Nephron progenitor cell (in vitro differentiated cells): ENCODE data around the gene TBC1D22A.
A peak's percentile ranks its signal among the peaks of the same experiment; 100 is the strongest.

Source experiments
- DNase-seq: peaks from one replicate; pipeline ENCODE4 v3.0.0; 2021
- H3K27ac Mint-ChIP-seq: 2 replicates; pipeline ENCODE4 v1.8.0; 2021; ENCODE audit warnings: mild to moderate bottlenecking, moderate library complexity, mixed read lengths
- H3K27me3 Mint-ChIP-seq: 2 replicates; pipeline ENCODE4 v1.8.0; 2021; ENCODE audit warnings: mild to moderate bottlenecking, low read depth, mixed read lengths; ENCODE audit not compliant: poor library complexity
- H3K36me3 Mint-ChIP-seq: 2 replicates; pipeline ENCODE4 v1.8.0; 2021; ENCODE audit warnings: low read depth, mixed read lengths
- H3K4me1 Mint-ChIP-seq: 2 replicates; pipeline ENCODE4 v1.8.0; 2021; ENCODE audit warnings: mixed read lengths
- H3K4me3 Mint-ChIP-seq: 2 replicates; pipeline ENCODE4 v1.8.0; 2021; ENCODE audit warnings: mild to moderate bottlenecking, moderate library complexity, mixed read lengths
- H3K9me3 Mint-ChIP-seq: 2 replicates; pipeline ENCODE4 v1.8.0; 2021; ENCODE audit warnings: mild to moderate bottlenecking, moderate library complexity, mixed read lengths
- TF ChIP-seq, protein P1 (sequence below): fragments of 200-600 bp; sonication (generic); IDR thresholded peaks from 2 replicates; pipeline ENCODE4 v1.5.0; 2021; ENCODE audit warnings: antibody characterized with exemption

TBC1D22A gene

DNA sequence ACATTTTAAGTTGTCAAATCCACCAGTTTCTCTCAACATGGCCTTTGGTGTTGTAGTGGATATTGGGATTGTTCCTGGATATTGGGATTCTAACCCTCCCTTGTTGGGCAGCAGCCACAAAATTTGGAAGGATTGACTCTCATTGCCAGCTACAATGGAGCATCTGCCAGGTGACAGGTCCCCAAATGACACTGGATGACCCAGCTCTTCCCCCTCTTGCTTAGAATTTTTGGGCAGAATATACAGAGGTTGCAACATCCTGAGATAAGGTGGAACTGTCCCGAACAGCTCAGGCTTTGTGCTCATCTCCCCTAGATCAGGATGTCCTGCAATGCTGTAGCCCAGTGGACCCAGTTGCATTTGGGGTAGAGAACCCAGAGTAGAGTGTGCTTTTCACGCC, 5.3 kb upstream of the TBC1D22A start:
- no peak overlapping the region for H3K27ac Mint-ChIP-seq
- H3K36me3 Mint-ChIP-seq: peaks cover 26% of the 10 kb centered on the region
- H3K4me3 Mint-ChIP-seq: no peak overlapping the region
- TF ChIP-seq, protein P1, sequence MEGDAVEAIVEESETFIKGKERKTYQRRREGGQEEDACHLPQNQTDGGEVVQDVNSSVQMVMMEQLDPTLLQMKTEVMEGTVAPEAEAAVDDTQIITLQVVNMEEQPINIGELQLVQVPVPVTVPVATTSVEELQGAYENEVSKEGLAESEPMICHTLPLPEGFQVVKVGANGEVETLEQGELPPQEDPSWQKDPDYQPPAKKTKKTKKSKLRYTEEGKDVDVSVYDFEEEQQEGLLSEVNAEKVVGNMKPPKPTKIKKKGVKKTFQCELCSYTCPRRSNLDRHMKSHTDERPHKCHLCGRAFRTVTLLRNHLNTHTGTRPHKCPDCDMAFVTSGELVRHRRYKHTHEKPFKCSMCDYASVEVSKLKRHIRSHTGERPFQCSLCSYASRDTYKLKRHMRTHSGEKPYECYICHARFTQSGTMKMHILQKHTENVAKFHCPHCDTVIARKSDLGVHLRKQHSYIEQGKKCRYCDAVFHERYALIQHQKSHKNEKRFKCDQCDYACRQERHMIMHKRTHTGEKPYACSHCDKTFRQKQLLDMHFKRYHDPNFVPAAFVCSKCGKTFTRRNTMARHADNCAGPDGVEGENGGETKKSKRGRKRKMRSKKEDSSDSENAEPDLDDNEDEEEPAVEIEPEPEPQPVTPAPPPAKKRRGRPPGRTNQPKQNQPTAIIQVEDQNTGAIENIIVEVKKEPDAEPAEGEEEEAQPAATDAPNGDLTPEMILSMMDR: no peak
- H3K27me3 Mint-ChIP-seq: peaks cover 3% of the 10 kb centered on the region
- DNase-seq: no peak
- peaks cover 20% of the 10 kb centered on the region for H3K9me3 Mint-ChIP-seq
- peaks cover 26% of the 10 kb centered on the region for H3K4me1 Mint-ChIP-seq

DNA sequence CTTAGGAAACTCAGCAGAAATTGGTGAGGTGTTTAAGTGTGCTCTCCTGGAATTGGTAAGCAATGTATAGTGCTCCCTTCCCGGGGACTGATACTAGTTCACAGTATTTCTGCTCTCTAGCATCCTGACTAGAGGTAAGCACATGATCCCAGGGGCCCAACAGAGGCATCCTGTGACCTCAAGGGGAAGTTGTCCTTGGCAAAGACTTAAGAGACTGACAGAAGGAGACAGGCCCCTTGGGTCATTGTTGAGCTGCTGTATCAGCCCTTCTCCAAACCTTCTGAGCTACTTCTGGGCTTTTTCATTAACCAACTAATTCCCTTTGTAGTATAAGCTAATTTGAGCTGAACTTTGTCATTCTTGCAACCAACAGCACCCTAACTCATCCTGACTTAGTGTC, 4.3 kb upstream of the TBC1D22A start:
- H3K4me3 Mint-ChIP-seq: no peak overlapping the region
- no peak overlapping the region for H3K27ac Mint-ChIP-seq
- TF ChIP-seq, protein P1: no peak
- H3K27me3 Mint-ChIP-seq: peaks cover 3% of the 10 kb centered on the region
- peaks cover 20% of the 10 kb centered on the region for H3K9me3 Mint-ChIP-seq
- DNase-seq: no peak
- peaks cover 26% of the 10 kb centered on the region for H3K36me3 Mint-ChIP-seq
- peaks cover 34% of the 10 kb centered on the region for H3K4me1 Mint-ChIP-seq

DNA sequence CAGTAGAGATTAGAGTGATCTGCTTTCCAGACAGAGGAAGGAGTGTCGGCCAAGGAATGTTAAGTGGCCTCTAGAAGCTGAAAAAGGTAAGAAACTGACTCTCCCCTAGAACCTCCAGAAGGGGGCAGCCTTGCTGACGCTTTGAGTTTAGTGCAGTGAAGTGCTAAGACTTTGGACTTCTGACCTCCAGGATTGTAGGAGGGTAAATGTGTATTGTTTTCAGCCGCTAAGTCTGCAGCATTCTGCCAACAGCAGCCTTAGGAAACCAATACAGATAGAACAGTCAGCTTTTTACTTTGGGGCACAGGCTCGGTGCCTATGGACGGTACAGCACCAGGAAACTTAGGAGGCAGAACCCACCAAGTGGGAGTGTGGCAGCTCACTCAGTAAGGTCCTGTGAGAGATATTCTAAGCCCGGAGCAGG, 3.6 kb upstream of the TBC1D22A start:
- peak; percentile 57 for DNase-seq
- Mint-ChIP-seq H3K27me3 (peaks cover 3% of the 10 kb centered on the region), H3K27ac (peak overlapping the region; percentile 79), H3K4me1 (peaks cover 42% of the 10 kb centered on the region), H3K9me3 (peaks cover 20% of the 10 kb centered on the region), H3K36me3 (peaks cover 26% of the 10 kb centered on the region), H3K4me3 (no peak overlapping the region)
- TF ChIP-seq, protein P1: peak; percentile 62

DNA sequence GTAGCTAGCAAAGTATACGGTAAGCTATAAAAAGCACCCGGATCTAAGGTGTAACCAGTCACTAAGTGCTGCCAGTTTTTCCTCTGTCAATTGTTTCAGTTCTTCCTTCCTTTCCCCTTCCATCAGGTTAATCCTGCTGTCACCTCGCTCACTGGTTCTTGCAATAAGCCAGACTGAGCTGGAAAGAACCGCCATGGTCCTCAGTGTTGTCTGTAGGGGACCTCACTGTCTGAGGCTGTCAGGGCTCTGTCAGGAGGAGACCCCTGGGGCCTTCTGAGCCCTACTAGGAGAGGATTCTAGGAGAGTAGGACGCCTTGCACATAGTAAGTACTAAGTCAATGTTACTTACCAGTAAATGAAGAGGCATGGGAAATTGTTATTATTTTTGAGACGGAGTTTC, 1.4 kb upstream of the TBC1D22A start:
- Mint-ChIP-seq H3K27me3 (peaks cover 3% of the 10 kb centered on the region), H3K9me3 (peaks cover 15% of the 10 kb centered on the region), H3K4me1 (peaks cover 50% of the 10 kb centered on the region), H3K27ac (peak overlapping the region; percentile 53), H3K36me3 (peaks cover 26% of the 10 kb centered on the region), H3K4me3 (peak overlapping the region; percentile 99)
- no peak for DNase-seq
- TF ChIP-seq, protein P1: no peak

DNA sequence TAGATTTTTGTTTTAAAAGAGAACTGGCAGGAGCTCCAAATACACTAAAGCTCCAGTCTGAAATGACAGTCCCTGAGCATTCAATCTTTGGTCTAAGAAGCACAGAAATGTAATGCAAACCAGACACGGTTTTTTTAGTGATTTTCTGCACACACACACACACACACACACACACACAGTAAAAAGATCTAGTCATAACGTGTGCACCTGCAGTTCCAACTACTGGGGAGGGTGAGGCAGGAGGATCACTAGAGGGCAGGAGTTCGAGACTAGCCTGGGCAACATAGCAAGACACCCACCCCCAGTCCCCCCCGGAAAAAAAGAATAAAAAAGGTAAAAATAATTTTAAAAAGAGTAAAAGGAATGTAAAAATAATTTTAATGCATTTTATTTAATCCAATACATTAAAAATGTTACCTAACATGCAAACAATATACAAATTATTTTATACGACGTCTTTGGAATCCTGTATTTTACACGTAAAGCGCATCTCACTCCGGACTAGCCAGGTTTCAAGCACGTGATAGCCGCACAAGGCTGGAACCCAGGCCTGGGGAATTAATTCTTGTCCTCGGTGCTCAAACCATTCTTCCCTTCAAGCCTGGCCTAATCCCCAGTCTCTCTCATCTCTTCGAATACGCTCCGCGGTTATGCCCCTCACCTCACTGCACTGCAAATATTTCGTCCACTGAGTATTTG, 762 bp upstream of the TBC1D22A start:
- TF ChIP-seq, protein P1: no peak
- peaks cover 8% of the 10 kb centered on the region for H3K9me3 Mint-ChIP-seq

More for the DNA sequence above, 762 bp upstream of the TBC1D22A start:
- Mint-ChIP-seq H3K27me3 (peaks cover 3% of the 10 kb centered on the region), H3K27ac (peak overlapping the region; percentile 99), H3K36me3 (peaks cover 20% of the 10 kb centered on the region), H3K4me3 (peak overlapping the region; percentile 99), H3K4me1 (peaks cover 51% of the 10 kb centered on the region)
- no peak for DNase-seq
